H1 (cell line): Measurements from ENCODE around the gene AGAP3. TPM values are rescaled to one million over a fixed set of nuclear protein-coding genes. Genes with fewer than 3 reads are reported as not detected.

Experiments
- CTCF ChIA-PET: fragments of 300-600 bp; sonication (Branson Sonifier 250); formaldehyde crosslinking; loops from one replicate; lab custom pipeline; 2021; ENCODE audit not compliant: partially characterized antibody; lab: Charles Lee
- POLR2A ChIA-PET: fragments of 300-600 bp; sonication (Branson Sonifier 250); formaldehyde crosslinking; loops from one replicate; lab custom pipeline; 2021; ENCODE audit warnings: inconsistent platforms; ENCODE audit not compliant: partially characterized antibody; lab: Charles Lee
- DNase-seq, 2 experiments: peaks; one replicate each; pipeline versions ENCODE4 v3.0.0 to v3.0.0-alpha.2; 2010 to 2022; ENCODE audit warnings: low spot score in 2 of 2, low read depth in 1 of 2, mixed read lengths in 1 of 2
- FAIRE-seq: peaks from 2 replicates; lab custom pipeline; 2011; peaks lifted over from hg19 to GRCh38; lab: Jason Lieb, UNC
- H2AFZ ChIP-seq: 2 replicates; pipeline ENCODE4 v1.8.1; 2012; ENCODE audit warnings: low read length, inconsistent platforms
- H2AK5ac ChIP-seq: 2 replicates; pipeline ENCODE4 v1.6.1; 2013; ENCODE audit warnings: low read depth, low read length
- H2BK120ac ChIP-seq: replicated peaks from 2 replicates; pipeline ENCODE3; 2013; ENCODE audit warnings: low read depth, low read length, inconsistent platforms
- H2BK12ac ChIP-seq: 2 replicates; pipeline ENCODE4 v1.6.1; 2013; ENCODE audit warnings: low read depth, low read length
- H2BK15ac ChIP-seq: 2 replicates; pipeline ENCODE4 v1.6.1; 2013; ENCODE audit warnings: low read length
- H2BK20ac ChIP-seq: 2 replicates; pipeline ENCODE4 v1.6.1; 2013; ENCODE audit warnings: low read length
- H2BK5ac ChIP-seq: 2 replicates; pipeline ENCODE4 v1.6.1; 2013; ENCODE audit warnings: low read depth, low read length
- H3K14ac ChIP-seq: 2 replicates; pipeline ENCODE4 v1.6.1; 2013; ENCODE audit warnings: inconsistent platforms; ENCODE audit not compliant: insufficient read length
- H3K18ac ChIP-seq: 2 replicates; pipeline ENCODE4 v1.6.1; 2013; ENCODE audit warnings: low read length; ENCODE audit errors: extremely low read depth
- H3K23ac ChIP-seq: 2 replicates; pipeline ENCODE4 v1.6.1; 2013; ENCODE audit warnings: inconsistent platforms; ENCODE audit not compliant: insufficient read length
- H3K23me2 ChIP-seq: 2 replicates; pipeline ENCODE4 v1.6.1; 2013; ENCODE audit warnings: low read depth, low read length
- H3K27ac ChIP-seq: 2 replicates; pipeline ENCODE4 v1.6.1; 2011; ENCODE audit warnings: low read depth, low read length, inconsistent platforms
- H3K27me3 ChIP-seq, 4 experiments: replicated peaks in 1 of 4; 1 replicate in 1 of 4; 2 replicates in 3 of 4; pipeline versions ENCODE4 v1.6.1 to v1.8.1; 2011 to 2013; ENCODE audit warnings: low read length in 3 of 4, mild to moderate bottlenecking in 3 of 4, inconsistent platforms in 2 of 4, mixed read lengths in 2 of 4, moderate library complexity in 1 of 4; ENCODE audit not compliant: control insufficient read depth in 3 of 4, insufficient read depth in 3 of 4; ENCODE audit errors: extremely low read depth in 1 of 4
- H3K36me3 ChIP-seq, 4 experiments: 2 replicates each; pipeline versions ENCODE4 v1.6.1 to v1.8.1; 2011 to 2013; ENCODE audit warnings: mild to moderate bottlenecking in 4 of 4, low read length in 3 of 4, moderate library complexity in 2 of 4, control low read depth in 1 of 4, inconsistent platforms in 1 of 4; ENCODE audit not compliant: insufficient read depth in 4 of 4, control insufficient read depth in 2 of 4
- H3K4ac ChIP-seq: replicated peaks from 2 replicates; pipeline ENCODE3; 2013; ENCODE audit warnings: low read length, low read depth, mixed read lengths, inconsistent platforms; ENCODE audit not compliant: insufficient read length
- H3K4me1 ChIP-seq, 4 experiments: replicated peaks in 1 of 4; 1 replicate in 1 of 4; 2 replicates in 3 of 4; pipeline versions ENCODE4 v1.6.1 to v1.8.1; 2011 to 2013; ENCODE audit warnings: low read length in 3 of 4, inconsistent platforms in 2 of 4, mixed read lengths in 1 of 4; ENCODE audit not compliant: insufficient read depth in 4 of 4, control insufficient read depth in 3 of 4
- H3K4me2 ChIP-seq, 2 experiments: 2 replicates each; pipeline versions ENCODE4 v1.6.1 to v1.8.1; 2011 to 2013; ENCODE audit warnings: low read depth in 2 of 2, low read length in 2 of 2, control low read depth in 1 of 2, inconsistent platforms in 1 of 2, mild to moderate bottlenecking in 1 of 2; ENCODE audit not compliant: insufficient read depth in 1 of 2
- H3K4me3 ChIP-seq, 4 experiments: fragments of 200-600, 300-600 bp in 1 of 4; sonication (generic), shearing (Covaris generic), sonication (Bioruptor Twin) in 1 of 4; 2 replicates each; pipeline versions ENCODE4 v1.5.1 to v1.8.1; 2011 to 2016; ENCODE audit warnings: low read length in 4 of 4, low read depth in 3 of 4, control low read depth in 2 of 4, inconsistent platforms in 2 of 4, mild to moderate bottlenecking in 2 of 4, mixed read lengths in 1 of 4, moderate library complexity in 1 of 4; ENCODE audit not compliant: insufficient read depth in 2 of 4; ENCODE audit errors: extremely low read depth in 1 of 4
- H3K56ac ChIP-seq: replicated peaks from 2 replicates; pipeline ENCODE3; 2013; ENCODE audit warnings: low read depth, mild to moderate bottlenecking, mixed read lengths, low read length, inconsistent platforms; ENCODE audit not compliant: insufficient read length
- H3K79me1 ChIP-seq: 2 replicates; pipeline ENCODE4 v1.6.1; 2013; ENCODE audit warnings: low read depth, low read length, control low read depth
- H3K79me2 ChIP-seq, 2 experiments: 2 replicates each; pipeline versions ENCODE4 v1.6.1 to v1.8.1; 2012 to 2013; ENCODE audit warnings: low read length in 2 of 2, mild to moderate bottlenecking in 2 of 2, inconsistent platforms in 1 of 2; ENCODE audit not compliant: insufficient read depth in 2 of 2, control insufficient read depth in 1 of 2
- H3K9ac ChIP-seq, 4 experiments: replicated peaks in 1 of 4; 1 replicate in 1 of 4; 2 replicates in 3 of 4; pipeline versions ENCODE4 v1.6.1 to v1.8.1; 2011 to 2013; ENCODE audit warnings: low read depth in 3 of 4, low read length in 3 of 4, control low read depth in 2 of 4, mild to moderate bottlenecking in 2 of 4, moderate library complexity in 2 of 4, inconsistent platforms in 1 of 4; ENCODE audit errors: extremely low read depth in 1 of 4
- H3K9me3 ChIP-seq, 2 experiments: 2 replicates each; pipeline versions ENCODE4 v1.6.1 to v1.8.1; 2012 to 2013; ENCODE audit warnings: mild to moderate bottlenecking in 2 of 2, moderate library complexity in 2 of 2, control low read depth in 1 of 2, inconsistent platforms in 1 of 2, low read depth in 1 of 2, low read length in 1 of 2, mixed read lengths in 1 of 2; ENCODE audit not compliant: insufficient read depth in 2 of 2
- H4K20me1 ChIP-seq, 2 experiments: replicated peaks in 1 of 2; 2 replicates each; pipeline versions ENCODE3 to v1.8.1; 2011 to 2013; ENCODE audit warnings: inconsistent platforms in 2 of 2, low read length in 2 of 2, mild to moderate bottlenecking in 1 of 2; ENCODE audit not compliant: insufficient read depth in 2 of 2, control insufficient read depth in 1 of 2
- H4K5ac ChIP-seq: 2 replicates; pipeline ENCODE4 v1.6.1; 2013; ENCODE audit warnings: low read length, low read depth, mixed read lengths, inconsistent platforms; ENCODE audit not compliant: insufficient read length
- H4K8ac ChIP-seq: 2 replicates; pipeline ENCODE4 v1.8.0; 2013; ENCODE audit warnings: mild to moderate bottlenecking, moderate library complexity, low read length, inconsistent platforms; ENCODE audit not compliant: insufficient read depth; ENCODE audit errors: extremely low read depth
- H4K91ac ChIP-seq: replicated peaks from 2 replicates; pipeline ENCODE3; 2013; ENCODE audit warnings: low read length, mixed read lengths, inconsistent platforms; ENCODE audit not compliant: insufficient read length
- CEBPB ChIP-seq: IDR thresholded peaks from 2 replicates; pipeline ENCODE4 v1.6.1; 2012; ENCODE audit warnings: low read depth, low read length
- POLR2AphosphoS5 ChIP-seq: IDR thresholded peaks from 2 replicates; pipeline ENCODE4 v1.6.1; 2011; ENCODE audit warnings: low read depth, low read length
- WGBS, 2 experiments: shearing (Covaris generic) in 1 of 2; methylation state at CpG; one replicate each; pipeline versions ENCODE4 v1.1.6 to v1.1.7; 2013 to 2015; ENCODE audit warnings: low lambda C conversion rate in 2 of 2, mixed read lengths in 2 of 2, inconsistent platforms in 1 of 2, low coverage in 1 of 2, missing lambda C conversion rate in 1 of 2; ENCODE audit not compliant: insufficient replicate concordance in 2 of 2, insufficient coverage in 1 of 2, insufficient read length in 1 of 2; ENCODE audit errors: extremely low coverage in 1 of 2, missing lambda C conversion rate in 1 of 2; 5-methylcytosine and 5-hydroxymethylcytosine counted together
- polyA plus RNA-seq, 7 experiments: library from polyadenylated mRNA; depleted of rRNA in 3 of 7; stranded (reverse) in 5 of 7; unstranded in 2 of 7; fragments of >200 nt in 5 of 7; fragments of 200-250 nt in 2 of 7; gene quantifications; 1 replicate in 5 of 7; 2 replicates in 1 of 7; 4 replicates in 1 of 7; pipeline versions ENCODE4 v1.2.1 to v1.2.3, GENCODE V29; 2011 to 2013; ENCODE audit warnings: missing spikeins in 2 of 7, mixed read lengths in 2 of 7
- total RNA-seq: library from RNA; stranded (reverse); fragmentation: NEBNext Ultra II Directional; extraction: Animal tissue kit (Norgen Biotek cat#: 25700); gene quantifications from 2 replicates; pipeline ENCODE4 v1.2.1, GENCODE V29; 2021

AGAP3 gene
- total and polyA plus RNA-seq, 2 of the 8 experiments (the other 6 are each of a cell fraction or from before 2014, with no cell fraction given) = 66.4 to 120 TPM

GRCh38 chr7:151129960-151130591 lies 43.8 kb downstream of the AGAP3 start:
- Histone ChIP-seq H3K4me1 (peaks cover 0 to 11% (median 6%) of the 10 kb centered on the region in 4 experiments; a peak in 6 of 7 replicates), H3K4ac (no peak overlapping the region), H3K4me3 (no peak overlapping the region), H3K23ac (no peak overlapping the region), H3K23me2 (peaks cover 5% of the 10 kb centered on the region; the same call in 1 of the 2 replicates), H2BK5ac (no peak overlapping the region), H3K27me3 (peaks cover 0 to 6% (median 1%) of the 10 kb centered on the region in 4 experiments; a peak in 4 of 7 replicates), H3K56ac (no peak overlapping the region), H2BK120ac (no peak overlapping the region), H2BK12ac (no peak overlapping the region), H2AK5ac (no peak overlapping the region), H2AFZ (no peak overlapping the region), H3K18ac (no peak overlapping the region), H3K14ac (no peak overlapping the region), H2BK15ac (no peak overlapping the region), H4K20me1 (peaks cover 6 to 22% of the 10 kb centered on the region in 2 experiments), H3K9ac (no peak overlapping the region), H3K9me3 (no peaks in the 10 kb centered on the region), H3K79me2 (no peaks in the 10 kb centered on the region), H3K27ac (no peak overlapping the region), H3K4me2 (no peak overlapping the region), H4K91ac (no peak overlapping the region), H3K79me1 (no peaks in the 10 kb centered on the region), H4K8ac (no peak overlapping the region; the same call in 1 of the 2 replicates), H3K36me3 (peaks cover 0 to 10% (median 5%) of the 10 kb centered on the region in 4 experiments; a peak in 5 of 8 replicates), H2BK20ac (no peak overlapping the region), H4K5ac (no peak overlapping the region)
- 98% methylated on average over 8 of the region's 9 CpGs; no CpG with 5 or more reads in 1 of the 2 experiments for WGBS, 2 experiments
- no peak for TF ChIP-seq POLR2AphosphoS5
- TF ChIP-seq CEBPB = no peak
- FAIRE-seq = no peak
- CTCF ChIA-PET = interaction anchor here (0.6 to 11.7 kb wide), 13 partner anchors 11 to 177 kb away, joined by 3 to 197 read pairs (median 3); no protein-coding TSS in a partner anchor
- DNase-seq = no peak
- POLR2A ChIA-PET = interaction anchor here (0.7 to 0.9 kb wide), 2 partner anchors 9 to 112 kb away, joined by 3 read pairs; no protein-coding TSS in a partner anchor
